ENCODE data around the gene IL1R1.

IL1R1 gene

GRCh38 chr2:102177814-102178478 is 35.4 kb downstream of the IL1R1 start:
- no peak for DNase-seq

GRCh38 chr2:102179061-102179460 is 36.5 kb downstream of the IL1R1 start:
- DNase-seq, result no peak

GRCh38 chr2:102179788-102180686 is 37.5 kb downstream of the IL1R1 start:
- DNase-seq, result no peak

DNA sequence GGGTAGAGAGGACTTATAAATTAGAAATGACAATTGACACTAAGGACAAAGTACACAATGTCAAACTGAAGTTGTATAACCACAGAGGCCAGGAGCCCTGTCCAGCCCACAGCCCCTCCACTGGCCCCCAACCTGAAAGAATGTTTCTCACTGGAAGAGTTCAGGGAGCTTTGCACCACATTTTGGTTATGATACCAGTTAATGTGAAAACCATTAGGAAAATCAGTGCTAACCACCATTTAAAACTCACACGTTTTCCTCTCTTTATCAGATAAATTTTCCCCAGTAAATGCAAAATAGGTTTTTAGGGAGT is 38.1 kb downstream of the IL1R1 start:
- no peak for DNase-seq

- DNase-seq, result no peak
Measured at GRCh38 chr2:102181376-102181775, 38.8 kb downstream of the IL1R1 start.

GRCh38 chr2:102181919-102182635 is 39.5 kb downstream of the IL1R1 start:
- DNase-seq, result no peak

DNA sequence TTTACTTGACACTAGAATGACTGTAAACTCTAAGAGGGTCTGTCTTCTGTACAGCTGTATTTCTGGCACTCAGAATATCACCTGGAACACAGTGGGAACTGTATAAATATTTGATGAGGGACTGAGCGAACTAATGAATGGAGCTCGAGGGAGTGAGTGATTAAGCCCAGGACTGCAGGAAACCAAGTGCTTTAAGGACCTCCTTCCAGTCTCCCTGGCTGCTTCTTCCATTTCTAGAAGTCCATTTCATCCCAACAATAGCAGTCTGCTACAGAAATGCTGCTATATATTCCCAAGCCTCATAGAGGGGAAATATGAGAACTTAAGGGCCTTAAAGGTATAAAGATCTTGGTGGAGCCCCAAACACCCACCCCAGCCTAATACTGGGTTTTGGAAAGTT is 41.5 kb downstream of the IL1R1 start:
- no peak for DNase-seq

DNA sequence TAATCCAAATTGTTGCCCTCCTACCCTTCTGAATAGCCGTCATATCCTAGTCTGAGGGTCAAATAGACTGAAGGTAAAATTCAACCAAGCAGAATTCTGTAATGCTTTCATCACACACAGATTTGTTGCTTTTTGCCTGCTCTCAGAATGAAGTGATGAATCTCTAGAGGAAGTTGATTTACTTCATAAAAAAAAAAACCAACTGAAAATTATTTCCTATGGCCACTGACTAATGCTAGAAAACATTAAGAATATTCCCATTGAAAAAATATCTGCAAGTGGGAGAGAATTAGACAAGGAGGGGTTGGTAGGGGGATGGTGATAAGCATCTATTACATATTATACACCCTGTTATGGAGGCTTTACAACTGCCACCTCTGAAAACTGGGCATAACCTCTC is 42.0 kb downstream of the IL1R1 start:
- DNase-seq, result no peak

DNA sequence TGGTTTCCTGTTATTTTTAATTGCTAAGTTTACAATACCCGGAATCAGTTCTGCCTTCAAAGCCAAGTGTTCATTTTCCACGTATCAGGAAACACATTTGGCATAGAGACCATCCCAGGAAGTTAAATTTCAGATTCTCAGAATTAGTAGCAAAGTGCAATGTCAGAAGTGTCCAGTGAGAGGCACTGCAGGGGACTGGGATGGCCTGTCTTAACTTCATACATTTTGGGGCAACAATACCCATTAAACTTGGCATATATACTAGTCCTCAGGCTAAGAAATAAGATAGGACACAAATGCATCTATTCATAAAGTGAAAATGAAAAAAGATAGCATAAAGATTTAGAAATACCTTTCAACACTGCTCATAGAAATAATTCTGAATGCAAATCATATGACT is 42.8 kb downstream of the IL1R1 start:
- DNase-seq, result no peak

DNA sequence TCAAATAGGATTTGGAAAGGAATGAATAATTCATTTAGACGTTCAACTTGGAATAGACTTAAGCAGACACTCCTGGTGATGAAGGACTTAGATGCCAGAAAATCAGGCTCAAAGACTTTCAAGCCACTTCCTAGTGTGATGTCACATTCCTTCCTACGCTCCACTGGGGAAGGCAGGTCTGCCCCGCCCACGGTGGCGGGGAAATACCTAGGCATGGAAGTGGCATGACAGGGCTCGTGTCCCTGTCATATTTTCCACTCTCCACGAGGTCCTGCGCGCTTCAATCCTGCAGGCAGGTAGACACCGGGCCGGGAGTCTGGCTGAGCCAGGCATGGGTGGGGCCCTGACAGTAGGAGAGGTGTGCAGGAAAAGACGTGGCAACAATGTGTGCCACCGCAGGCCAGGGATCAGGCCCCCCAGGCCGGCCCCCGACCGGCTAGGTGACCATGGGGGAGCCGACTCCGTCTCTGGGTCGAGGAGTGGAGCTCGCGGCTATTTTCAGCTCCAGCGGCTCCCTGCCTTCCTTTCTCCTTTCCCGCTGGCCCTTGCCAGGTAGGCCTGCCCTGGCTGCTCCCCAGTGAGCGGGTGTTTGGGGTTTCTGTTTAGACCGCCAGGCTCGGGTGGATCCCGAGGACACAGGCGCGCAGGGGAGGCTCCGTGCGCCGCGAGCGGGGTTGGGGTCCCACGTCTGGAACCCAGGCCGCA is 44.4 kb downstream of the IL1R1 start, which contains the start of gene IL1RL2:
IL1RL2 (plus strand) TSS at position 233 of the 705 bp plus-strand sequence. CDS start 845 bp downstream, outside the sequence.
- no peak for DNase-seq

GRCh38 chr2:102187496-102188150 is 45.1 kb downstream of the IL1R1 start:
- DNase-seq, result no peak

DNA sequence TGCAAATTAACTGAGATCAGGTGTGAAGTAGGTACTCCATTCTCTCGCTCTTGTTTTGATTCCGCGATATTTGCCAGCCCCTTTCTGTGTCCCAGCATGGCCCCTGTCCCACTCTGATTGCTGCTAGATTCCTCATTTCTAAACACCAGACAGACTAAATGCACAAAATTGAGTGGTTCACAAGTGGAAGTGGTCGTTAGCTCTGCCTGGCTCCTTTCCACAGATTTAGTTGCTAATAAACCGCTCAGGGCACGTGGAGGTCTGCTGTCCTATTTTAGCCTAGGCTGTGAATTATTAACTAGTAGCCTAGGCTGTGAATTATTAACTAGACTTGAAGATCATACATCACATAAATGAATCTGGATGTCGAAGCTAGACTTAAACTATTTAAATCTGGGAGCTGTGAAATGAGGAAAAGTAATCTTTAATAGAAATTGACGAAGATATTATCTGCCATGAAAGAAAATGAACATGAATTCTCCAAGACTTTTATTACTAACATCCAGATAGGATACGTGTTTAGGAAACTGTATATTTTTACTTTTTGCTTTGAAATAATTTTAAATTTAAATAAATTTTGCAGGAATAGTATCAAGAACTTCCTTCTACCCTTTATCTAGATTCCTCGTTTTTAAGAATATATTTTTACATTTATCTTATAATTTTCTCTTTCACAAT is 48.0 kb downstream of the IL1R1 start:
- DNase-seq, result no peak

- DNase-seq, result no peak
Measured at GRCh38 chr2:102191501-102191900, 49.0 kb downstream of the IL1R1 start.

DNA sequence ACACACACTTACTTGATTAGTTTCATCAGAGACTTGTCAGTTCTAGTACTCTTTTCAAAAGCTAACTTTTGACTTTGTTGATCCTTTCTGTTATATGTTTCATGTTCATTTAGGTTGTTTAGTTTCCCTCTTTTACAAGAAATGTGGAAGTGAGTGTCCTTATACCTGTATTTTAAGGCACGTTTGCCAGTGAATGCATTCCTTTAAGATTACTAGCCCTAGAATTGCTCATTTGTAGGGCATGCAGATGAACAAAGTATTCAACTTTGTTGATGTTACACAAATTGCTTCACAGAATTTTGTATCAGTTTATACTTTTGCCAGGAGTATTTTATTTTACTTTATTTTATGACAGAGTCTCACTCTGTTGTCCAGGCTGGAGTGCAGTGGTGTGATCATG is 50.5 kb downstream of the IL1R1 start:
- no peak for DNase-seq

GRCh38 chr2:102194609-102195268 is 52.2 kb downstream of the IL1R1 start:
- DNase-seq, result no peak

DNA sequence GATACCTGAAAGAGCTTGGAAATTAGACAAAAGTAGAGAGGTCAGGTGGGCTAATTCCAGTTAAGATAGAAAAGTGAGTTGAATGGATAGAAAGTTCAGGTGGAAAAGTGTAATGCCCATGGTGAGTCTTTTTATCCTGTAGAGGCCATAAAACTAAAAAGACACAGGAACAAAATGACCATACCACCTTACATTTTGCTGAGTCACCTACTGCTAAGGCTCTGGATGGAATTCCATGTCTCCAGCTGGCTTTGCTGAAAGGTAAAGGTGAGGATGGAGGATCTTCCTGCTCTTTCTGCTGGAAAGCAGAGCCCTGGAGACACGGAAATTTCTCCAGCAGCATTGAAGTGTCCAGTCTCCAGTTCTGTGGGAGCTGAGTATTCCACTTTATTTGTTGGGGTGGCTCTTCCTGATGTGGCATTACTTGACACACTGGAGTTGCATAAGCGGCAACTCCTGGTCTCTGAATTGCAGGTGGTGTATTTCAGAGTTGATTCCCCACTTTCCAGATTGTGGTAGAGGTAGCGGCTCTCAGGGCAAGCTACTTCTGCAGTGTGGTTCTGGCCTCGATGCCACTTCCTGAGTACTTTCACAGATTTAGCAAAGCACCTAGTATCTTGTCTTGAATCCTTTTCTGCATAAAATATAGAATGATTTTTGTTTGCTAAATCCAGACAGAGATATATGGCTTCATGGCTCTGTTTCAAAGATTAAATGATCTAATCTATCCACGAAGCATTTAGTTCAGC is 55.0 kb downstream of the IL1R1 start:
- DNase-seq, result no peak

DNA sequence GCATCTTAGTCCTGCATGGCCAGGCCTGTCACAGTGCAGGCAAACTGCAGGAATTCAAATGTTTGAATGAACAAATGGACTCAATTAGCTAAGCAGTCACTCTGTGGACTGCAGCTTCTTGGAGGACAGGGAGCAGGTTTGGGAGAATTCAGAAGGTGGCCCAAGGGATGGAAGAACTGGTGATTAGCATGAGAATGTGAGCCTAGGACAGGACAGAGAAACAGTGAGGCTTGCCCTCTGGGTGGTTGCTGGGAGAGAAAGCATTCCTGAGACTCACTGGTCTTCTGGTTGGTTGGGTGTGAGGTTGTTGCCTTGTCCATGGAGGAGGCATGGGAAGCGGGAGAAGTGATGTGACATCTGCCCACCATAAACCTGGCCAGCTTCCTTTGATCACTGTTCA is 58.0 kb downstream of the IL1R1 start:
- no peak for DNase-seq

DNA sequence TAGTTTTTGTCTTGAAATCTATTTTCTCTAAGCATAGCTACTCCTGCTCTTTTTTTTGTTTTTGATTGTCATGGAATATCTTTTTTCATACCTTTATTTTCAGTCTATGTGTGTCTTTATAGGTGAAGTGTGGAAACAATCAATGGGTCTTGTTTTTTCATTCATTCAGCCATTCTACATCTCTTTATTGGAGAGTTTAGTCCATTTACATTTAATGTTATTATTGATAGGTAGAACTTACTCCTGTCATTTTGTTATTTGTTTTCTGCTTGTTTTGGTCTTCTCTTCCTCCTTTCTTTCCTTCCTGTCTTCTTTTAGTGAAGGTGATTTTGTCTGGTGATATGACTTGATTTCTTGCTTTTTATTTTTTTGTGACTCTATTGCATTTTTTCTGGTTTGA is 62.1 kb downstream of the IL1R1 start:
- no peak for DNase-seq

- no peak for DNase-seq
Measured at GRCh38 chr2:102206666-102207341, 64.3 kb downstream of the IL1R1 start.

- no peak for DNase-seq
Measured at GRCh38 chr2:102208774-102209173, 66.2 kb downstream of the IL1R1 start.

Measured in SIG-M5 (cell line).